ENCODE data around the gene PLXNB3. TPM values are rescaled to one million over a fixed set of nuclear protein-coding genes. Genes with fewer than 3 reads are reported as not detected.
"Not testable (repeated sequence)": the region's sequence is repeated elsewhere in the genome, so short reads cannot be mapped to it uniquely, and the experiment has no call there.

Gene PLXNB3
- total RNA-seq, 4 donors from 2014 or later = 2.7 to 25.6 (median 7.6) TPM

- no peak for TF ChIP-seq CTCF (IDR thresholded peaks at IDR 0.05)
- TF ChIP-seq POLR2A (IDR thresholded peaks at IDR 0.05) = no peak
- Histone ChIP-seq H3K4me1 (no peaks in the 10 kb centered on the region), H3K27me3 (no peaks in the 10 kb centered on the region), H3K9me3 (no peaks in the 10 kb centered on the region), H3K4me3 (no peak overlapping the region), H3K27ac (no peak overlapping the region), H3K36me3 (no peaks in the 10 kb centered on the region)
- no peak for DNase-seq
Measured at GRCh38 chrX:153816831-153817690, 53.0 kb downstream of the PLXNB3 start.

GRCh38 chrX:153818064-153818463 lies 54.0 kb downstream of the PLXNB3 start:
- H3K27me3 ChIP-seq, H3K9me3 ChIP-seq, H3K27ac ChIP-seq, DNase-seq, H3K4me1 ChIP-seq, H3K4me3 ChIP-seq, H3K36me3 ChIP-seq: not testable (repeated sequence)

GRCh38 chrX:153818571-153819383 lies 54.7 kb downstream of the PLXNB3 start:
- Histone ChIP-seq H3K36me3 (no peaks in the 10 kb centered on the region), H3K27me3 (no peaks in the 10 kb centered on the region), H3K27ac (peak overlapping the region in 1 of 4 donors; percentile 17)

DNA sequence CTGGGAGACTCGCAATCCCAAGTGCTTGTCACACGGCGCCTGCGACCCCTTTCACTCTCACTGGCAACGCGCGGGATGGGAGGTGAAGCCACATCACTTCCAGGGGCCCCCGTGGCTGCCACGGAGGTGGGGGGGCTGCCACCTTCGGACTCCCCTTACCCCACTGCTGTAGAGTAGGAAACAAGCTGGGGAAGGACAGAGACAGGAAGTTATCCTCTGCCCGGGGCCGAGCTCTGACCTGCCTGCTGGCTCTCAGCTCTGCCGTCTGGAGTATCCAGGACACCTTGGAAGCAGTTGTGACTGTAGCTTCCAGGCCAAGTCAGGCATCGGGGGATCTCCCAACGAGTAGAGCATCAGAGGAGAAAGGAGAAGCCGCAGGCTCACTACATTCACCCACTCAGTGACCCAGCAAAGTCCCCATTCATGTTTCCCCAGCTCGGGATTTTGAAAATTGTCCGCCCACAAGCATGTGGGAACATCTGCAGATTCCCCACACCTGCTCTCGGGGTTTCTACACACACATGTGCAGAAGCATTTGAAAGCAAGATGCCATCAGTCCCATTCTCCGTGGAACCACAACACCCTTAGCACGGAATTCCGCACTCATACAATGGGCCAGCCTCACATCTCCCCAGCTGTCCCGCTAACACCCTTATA lies 55.5 kb downstream of the PLXNB3 start:
- no peaks in the 10 kb centered on the region for H3K27me3 ChIP-seq
- no peaks in the 10 kb centered on the region for H3K4me1 ChIP-seq
- DNase-seq = no peak
- peak overlapping the region; percentile 20 to 57 (median 32) for H3K4me3 ChIP-seq
- no peaks in the 10 kb centered on the region for H3K9me3 ChIP-seq
- no peak for TF ChIP-seq CTCF (IDR thresholded peaks at IDR 0.05)
- TF ChIP-seq POLR2A (IDR thresholded peaks at IDR 0.05) = no peak
- H3K36me3 ChIP-seq = no peaks in the 10 kb centered on the region
- H3K27ac ChIP-seq = peak overlapping the region in 1 of 4 donors; percentile 17

More at GRCh38 chrX:153818571-153819383, 54.7 kb downstream of the PLXNB3 start:
- H3K4me1 ChIP-seq = no peaks in the 10 kb centered on the region
- no peak for TF ChIP-seq CTCF (IDR thresholded peaks at IDR 0.05)
- no peak for TF ChIP-seq POLR2A (IDR thresholded peaks at IDR 0.05)
- H3K4me3 ChIP-seq = peak overlapping the region; percentile 20 to 57 (median 32)
- no peaks in the 10 kb centered on the region for H3K9me3 ChIP-seq
- DNase-seq = peak; percentile 31 to 56 (median 56)

DNA sequence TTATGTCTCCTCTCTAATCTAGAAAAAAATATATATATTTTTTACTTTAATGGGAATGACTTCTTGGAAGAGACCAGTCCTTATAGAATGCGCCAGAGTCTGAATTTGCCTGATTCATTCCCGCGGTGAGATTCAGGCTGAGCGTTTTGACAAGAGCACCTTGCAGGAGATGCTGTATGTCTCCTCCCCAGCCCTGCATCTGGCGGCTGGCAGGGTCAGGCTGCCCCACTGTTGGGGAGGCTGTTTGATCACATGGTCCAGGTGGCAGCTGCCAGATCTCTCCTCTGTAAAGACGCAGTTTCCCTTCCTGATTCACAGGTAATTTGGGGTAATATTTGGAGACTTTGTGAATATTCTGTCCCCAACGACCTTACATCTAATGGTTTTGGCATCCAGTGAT lies 56.6 kb downstream of the PLXNB3 start:
- H3K4me3 ChIP-seq = no peak overlapping the region
- no peaks in the 10 kb centered on the region for H3K4me1 ChIP-seq
- no peaks in the 10 kb centered on the region for H3K27me3 ChIP-seq
- H3K9me3 ChIP-seq = no peaks in the 10 kb centered on the region
- no peak overlapping the region for H3K27ac ChIP-seq
- H3K36me3 ChIP-seq = no peaks in the 10 kb centered on the region
- no peak for DNase-seq
- no peak for TF ChIP-seq POLR2A (IDR thresholded peaks at IDR 0.05)
- TF ChIP-seq CTCF (IDR thresholded peaks at IDR 0.05) = no peak
